Glomerular visceral epithelial cell (primary cell): ENCODE measurements around the gene SOST.
A peak's percentile ranks its signal among the peaks of the same experiment; 100 is the strongest.

Experiments used
- DNase-seq: peaks from one replicate; pipeline ENCODE4 v3.0.0-alpha.2; 2016; ENCODE audit errors: extremely low spot score

The SOST gene

GRCh38 chr17:43774304-43775250 is 16.0 kb upstream of the SOST start:
- DNase-seq, result no peak

- DNase-seq, result no peak
Measured at GRCh38 chr17:43772877-43773648, 14.5 kb upstream of the SOST start.

GRCh38 chr17:43771463-43771862 is 12.9 kb upstream of the SOST start:
- no peak for DNase-seq

GRCh38 chr17:43770957-43771356 is 12.4 kb upstream of the SOST start:
- no peak for DNase-seq

- no peak for DNase-seq
Measured at GRCh38 chr17:43769859-43770258, 11.3 kb upstream of the SOST start.

- DNase-seq, result no peak
Measured at GRCh38 chr17:43769426-43769825, 10.8 kb upstream of the SOST start.

GRCh38 chr17:43768943-43769342 is 10.4 kb upstream of the SOST start:
- no peak for DNase-seq

- DNase-seq, result no peak
Measured at GRCh38 chr17:43768382-43768781, 9.8 kb upstream of the SOST start.

GRCh38 chr17:43767713-43768059 is 9.1 kb upstream of the SOST start:
- DNase-seq, result no peak

- no peak for DNase-seq
Measured at GRCh38 chr17:43767053-43767712, 8.6 kb upstream of the SOST start.

- DNase-seq, result peak; percentile 50
Measured at GRCh38 chr17:43766413-43767052, 7.9 kb upstream of the SOST start.

- DNase-seq, result peak; percentile 94
Measured at GRCh38 chr17:43760254-43760852, 1.8 kb upstream of the SOST start.

GRCh38 chr17:43759836-43760235 is 1.2 kb upstream of the SOST start:
- peak; percentile 21 for DNase-seq

GRCh38 chr17:43758086-43758485 is 505 bp downstream of the SOST start:
- DNase-seq, result no peak

- DNase-seq, result no peak
Measured at GRCh38 chr17:43757171-43757660, 1.4 kb downstream of the SOST start.

- no peak for DNase-seq
Measured at GRCh38 chr17:43756201-43756600, 2.4 kb downstream of the SOST start.

GRCh38 chr17:43755389-43755875 is 3.2 kb downstream of the SOST start:
- DNase-seq, result no peak

- DNase-seq, result no peak
Measured at GRCh38 chr17:43754947-43755346, 3.6 kb downstream of the SOST start.

- peak; percentile 48 for DNase-seq
Measured at GRCh38 chr17:43753493-43754129, 5.0 kb downstream of the SOST start.

GRCh38 chr17:43750153-43750552 is 8.4 kb downstream of the SOST start:
- no peak for DNase-seq

- no peak for DNase-seq
Measured at GRCh38 chr17:43745541-43745940, 13.1 kb downstream of the SOST start.
